Left lung (tissue), 10 donors: ENCODE data around the gene DGCR2. TPM values are rescaled to one million over a fixed set of nuclear protein-coding genes. Genes with fewer than 3 reads are reported as not detected.

Source experiments
- ATAC-seq: fragments of 200-7000 bp; cut with Tn5 transposase; one replicate; pipeline ENCODE4 v1.9.1; 2020; ENCODE audit warnings: moderate library complexity
- DNase-seq, 4 donors: peaks; one replicate each; pipeline ENCODE4 v3.0.0-alpha.2; 2013 to 2020
- H3K27ac ChIP-seq, 2 donors: fragments of 200-600 bp; sonication (generic) in 1 of 2; one replicate each; pipeline versions ENCODE4 v1.5.0 to v1.8.0; 2020 to 2021
- H3K27me3 ChIP-seq, 2 donors: fragments of 200-600 bp; sonication (generic) in 1 of 2; one replicate each; pipeline versions ENCODE4 v1.5.0 to v1.8.0; 2020 to 2021
- H3K36me3 ChIP-seq, 2 donors: fragments of 200-600 bp; sonication (generic) in 1 of 2; one replicate each; pipeline versions ENCODE4 v1.5.0 to v1.8.0; 2020 to 2021
- H3K4me1 ChIP-seq, 2 donors: fragments of 200-600 bp; one replicate each; pipeline ENCODE4 v1.8.0; 2021
- H3K4me3 ChIP-seq, 2 donors: fragments of 200-600 bp; sonication (generic) in 1 of 2; one replicate each; pipeline versions ENCODE4 v1.5.0 to v1.8.0; 2020 to 2021; ENCODE audit warnings: mild to moderate bottlenecking in 1 of 2
- H3K9me3 ChIP-seq, 2 donors: fragments of 200-600 bp; sonication (generic) in 1 of 2; one replicate each; pipeline versions ENCODE4 v1.5.0 to v1.8.0; 2020 to 2021
- CTCF ChIP-seq, 2 donors: fragments of 200-600 bp; sonication (generic) in 1 of 2; IDR thresholded peaks; one replicate each; pipeline versions ENCODE4 v1.5.0 to v1.8.0; 2021; ENCODE audit warnings: antibody characterized with exemption in 2 of 2
- intact Hi-C, 2 donors: fragments of 100-400 bp; cut with DNase I; formaldehyde crosslinking; loops; one replicate each; pipeline versions ENCODE4 v1.11.2 to v1.14.2; 2022
- polyA plus RNA-seq, 6 donors: library from polyadenylated mRNA; unstranded; fragments of 120-200 nt; gene quantifications; one replicate each; pipeline ENCODE4 v1.2.1, GENCODE V29; 2013; ENCODE audit not compliant: insufficient read length in 6 of 6
- total RNA-seq, 2 donors: library from RNA; stranded (reverse); fragmentation: NEBNext Ultra II Directional; extraction: Animal tissue kit (Norgen Biotek cat#: 25700); gene quantifications; one replicate each; pipeline ENCODE4 v1.2.1, GENCODE V29; 2021
- donor health status: DM: no; HTN: yes; CAD: no.
- donor health status: DM: no; HTN: no; CAD: no.

DGCR2 gene
- total and polyA plus RNA-seq, 8 donors: 55.8 to 87.0 (median 68.2) TPM

GRCh38 chr22:19138217-19139000 lies 16.2 kb upstream of the DGCR2 start:
- no peak overlapping the region for H3K27ac ChIP-seq
- H3K4me1 ChIP-seq: peaks cover 1 to 7% of the 10 kb centered on the region in 2 donors
- ATAC-seq (no peak), DNase-seq (peak in 1 of 4 donors; percentile 65)
- no peak for TF ChIP-seq CTCF (IDR thresholded peaks at IDR 0.05)
- no peaks in the 10 kb centered on the region for H3K27me3 ChIP-seq
- peaks cover 0 to 95% of the 10 kb centered on the region in 2 donors for H3K36me3 ChIP-seq
- H3K4me3 ChIP-seq: no peak overlapping the region
- intact Hi-C loops: no loop called here
- H3K9me3 ChIP-seq: no peaks in the 10 kb centered on the region

- DNase-seq: no peak
- Histone ChIP-seq H3K36me3 (peaks cover 0 to 100% of the 10 kb centered on the region in 2 donors), H3K9me3 (no peaks in the 10 kb centered on the region), H3K27me3 (no peaks in the 10 kb centered on the region), H3K4me1 (no peaks in the 10 kb centered on the region), H3K4me3 (no peak overlapping the region), H3K27ac (no peak overlapping the region)
- intact Hi-C loops: no loop called here
- no peak for TF ChIP-seq CTCF (IDR thresholded peaks at IDR 0.05)
- ATAC-seq: no peak
These were observed 15.4 kb upstream of the DGCR2 start for GRCh38 chr22:19137384-19138216.

- intact Hi-C loops: no loop called here
These were observed 14.7 kb upstream of the DGCR2 start for GRCh38 chr22:19136915-19137314.

GRCh38 chr22:19134874-19135273 lies 12.7 kb upstream of the DGCR2 start:
- H3K4me3 ChIP-seq: no peak overlapping the region
- H3K36me3 ChIP-seq: peaks cover 0 to 90% of the 10 kb centered on the region in 2 donors
- TF ChIP-seq CTCF (IDR thresholded peaks at IDR 0.05): no peak
- H3K4me1 ChIP-seq: no peaks in the 10 kb centered on the region
- no peak for ATAC-seq
- no peaks in the 10 kb centered on the region for H3K27me3 ChIP-seq
- intact Hi-C loops: no loop called here
- DNase-seq: peak in 1 of 4 donors; percentile 51
- H3K27ac ChIP-seq: no peak overlapping the region
- no peaks in the 10 kb centered on the region for H3K9me3 ChIP-seq

More at GRCh38 chr22:19136915-19137314, 14.7 kb upstream of the DGCR2 start:
- no peaks in the 10 kb centered on the region for H3K4me1 ChIP-seq
- H3K4me3 ChIP-seq: no peak overlapping the region
- H3K36me3 ChIP-seq: peaks cover 0 to 100% of the 10 kb centered on the region in 2 donors
- no peaks in the 10 kb centered on the region for H3K9me3 ChIP-seq
- no peak for TF ChIP-seq CTCF (IDR thresholded peaks at IDR 0.05)
- no peak overlapping the region for H3K27ac ChIP-seq
- H3K27me3 ChIP-seq: no peaks in the 10 kb centered on the region
- ATAC-seq (no peak), DNase-seq (no peak)
